IMR-90 (cell line): Measurements from ENCODE around the gene TSHZ3. TPM values are rescaled to one million over a fixed set of nuclear protein-coding genes. Genes with fewer than 3 reads are reported as not detected.

Source experiments
- ATAC-seq: fragments of 200-7000 bp; cut with Tn5 transposase; 2 replicates; pipeline ENCODE4 v1.9.1; 2020; ENCODE audit warnings: low read depth, mild to moderate bottlenecking, moderate library complexity
- BruUV-seq: library from RNA; stranded (reverse); fragments of 400-500 nt; replicated peaks from 2 replicates; lab custom pipeline; 2021; lab: Mats Ljungman, UMichigan
- CTCF ChIA-PET: fragments of 300-600 bp; formaldehyde crosslinking; extraction: SDS; loops from one replicate; lab custom pipeline; 2021; ENCODE audit warnings: antibody characterized with exemption; lab: Yijun Ruan, JAX
- POLR2A ChIA-PET: fragments of 300-600 bp; sonication (Branson Sonifier 250); formaldehyde crosslinking; loops from one replicate; lab custom pipeline; 2022; ENCODE audit warnings: antibody characterized with exemption; ENCODE audit not compliant: unreplicated experiment; lab: Charles Lee
- DNase-seq: peaks from one replicate; pipeline ENCODE4 v3.0.0; 2013
- H2AFZ ChIP-seq: replicated peaks from 2 replicates; pipeline ENCODE3; 2013; ENCODE audit warnings: low read length, mild to moderate bottlenecking; ENCODE audit not compliant: poor library complexity
- H2AK5ac ChIP-seq: 2 replicates; pipeline ENCODE4 v1.6.1; 2013; ENCODE audit warnings: low read depth, low read length, inconsistent platforms
- H2AK9ac ChIP-seq: replicated peaks from 2 replicates; pipeline ENCODE3; 2013; ENCODE audit warnings: mild to moderate bottlenecking, low read depth, low read length, moderate library complexity; ENCODE audit not compliant: poor library complexity
- H2BK120ac ChIP-seq: 2 replicates; pipeline ENCODE4 v1.6.1; 2013; ENCODE audit warnings: low read depth, low read length, inconsistent platforms
- H2BK15ac ChIP-seq: 3 replicates; pipeline ENCODE4 v1.6.1; 2013; ENCODE audit warnings: low read depth, low read length, inconsistent platforms
- H2BK20ac ChIP-seq: 2 replicates; pipeline ENCODE4 v1.6.1; 2013; ENCODE audit warnings: low read depth, mild to moderate bottlenecking, inconsistent platforms, low read length, moderate library complexity
- H2BK5ac ChIP-seq: 2 replicates; pipeline ENCODE4 v1.6.1; 2013; ENCODE audit warnings: mild to moderate bottlenecking, low read depth, low read length, inconsistent platforms; ENCODE audit not compliant: poor library complexity, severe bottlenecking
- H3K14ac ChIP-seq: replicated peaks from 2 replicates; pipeline ENCODE4 v1.6.1; 2013; ENCODE audit warnings: low read depth, low read length, inconsistent platforms
- H3K18ac ChIP-seq: 2 replicates; pipeline ENCODE4 v1.6.1; 2013; ENCODE audit warnings: low read depth, low read length, control low read depth
- H3K23ac ChIP-seq: 2 replicates; pipeline ENCODE4 v1.6.1; 2013; ENCODE audit warnings: low read depth, low read length, inconsistent platforms
- H3K27ac ChIP-seq: 2 replicates; pipeline ENCODE4 v1.5.1; 2013; ENCODE audit warnings: mild to moderate bottlenecking, control low read depth, low read length; ENCODE audit not compliant: insufficient read depth
- H3K27me3 ChIP-seq: 2 replicates; pipeline ENCODE4 v1.6.1; 2013; ENCODE audit warnings: low read length; ENCODE audit not compliant: control insufficient read depth, insufficient read depth
- H3K36me3 ChIP-seq: 2 replicates; pipeline ENCODE4 v1.6.1; 2013; ENCODE audit warnings: low read length, mixed read lengths; ENCODE audit not compliant: control insufficient read depth, insufficient read depth
- H3K4ac ChIP-seq: 2 replicates; pipeline ENCODE4 v1.6.1; 2013; ENCODE audit warnings: low read depth, low read length, inconsistent platforms
- H3K4me1 ChIP-seq: 2 replicates; pipeline ENCODE4 v1.6.1; 2013; ENCODE audit warnings: low read length, mixed read lengths; ENCODE audit not compliant: control insufficient read depth, insufficient read depth
- H3K4me2 ChIP-seq: 2 replicates; pipeline ENCODE4 v1.6.1; 2013; ENCODE audit warnings: low read depth, mild to moderate bottlenecking, control low read depth, low read length, moderate library complexity
- H3K4me3 ChIP-seq: 2 replicates; pipeline ENCODE4 v1.5.1; 2013; ENCODE audit warnings: low read depth, mild to moderate bottlenecking, control low read depth, low read length, moderate library complexity; ENCODE audit not compliant: insufficient read depth
- H3K56ac ChIP-seq: 2 replicates; pipeline ENCODE4 v1.6.1; 2013; ENCODE audit warnings: low read length, inconsistent platforms; ENCODE audit not compliant: insufficient read depth; ENCODE audit errors: extremely low read depth
- H3K79me1 ChIP-seq, 2 experiments: 2 replicates each; pipeline ENCODE4 v1.6.1; 2013; ENCODE audit warnings: low read length in 2 of 2, inconsistent platforms in 1 of 2, low read depth in 1 of 2
- H3K9ac ChIP-seq: 2 replicates; pipeline ENCODE4 v1.6.1; 2013; ENCODE audit warnings: low read depth, low read length, control low read depth
- H3K9me1 ChIP-seq: 2 replicates; pipeline ENCODE4 v1.6.1; 2013; ENCODE audit warnings: low read length, inconsistent platforms; ENCODE audit not compliant: insufficient read depth
- H3K9me3 ChIP-seq: 2 replicates; pipeline ENCODE4 v1.6.1; 2013; ENCODE audit warnings: low read length; ENCODE audit not compliant: control insufficient read depth, insufficient read depth
- H4K20me1 ChIP-seq: 2 replicates; pipeline ENCODE4 v1.6.1; 2013; ENCODE audit warnings: low read length, inconsistent platforms; ENCODE audit not compliant: insufficient read depth
- H4K5ac ChIP-seq: 2 replicates; pipeline ENCODE4 v1.6.1; 2013; ENCODE audit warnings: mild to moderate bottlenecking, low read depth, low read length, control low read depth
- H4K8ac ChIP-seq, 2 experiments: 2 replicates each; pipeline ENCODE4 v1.6.1; 2013; ENCODE audit warnings: low read depth in 2 of 2, low read length in 2 of 2, control low read depth in 1 of 2, inconsistent platforms in 1 of 2
- H4K91ac ChIP-seq: 2 replicates; pipeline ENCODE4 v1.6.1; 2013; ENCODE audit warnings: low read depth, low read length, inconsistent platforms; ENCODE audit not compliant: insufficient read depth
- BHLHE40 ChIP-seq: fragments of 150-350 bp; IDR thresholded peaks from 2 replicates; pipeline ENCODE4 v1.6.1; 2016; ENCODE audit warnings: mild to moderate bottlenecking, low read depth, low read length
- CEBPB ChIP-seq: IDR thresholded peaks from 2 replicates; pipeline ENCODE4 v1.6.1; 2012; ENCODE audit warnings: low read depth, low read length, improper control_type of control experiment
- CHD1 ChIP-seq: IDR thresholded peaks from 2 replicates; pipeline ENCODE4 v1.6.1; 2012; ENCODE audit warnings: low read depth, low read length, improper control_type of control experiment
- ELK1 ChIP-seq: fragments of 150-350 bp; IDR thresholded peaks from 2 replicates; pipeline ENCODE4 v1.6.1; 2016; ENCODE audit warnings: low read depth, mild to moderate bottlenecking, low read length, moderate library complexity, borderline replicate concordance
- FOS ChIP-seq: fragments of 150-350 bp; IDR thresholded peaks from 2 replicates; pipeline ENCODE4 v1.6.1; 2016; ENCODE audit warnings: low read depth, low read length
- MAFK ChIP-seq: IDR thresholded peaks from 2 replicates; pipeline ENCODE4 v1.6.1; 2012; ENCODE audit warnings: low read depth, low read length, improper control_type of control experiment
- MAZ ChIP-seq: IDR thresholded peaks from 2 replicates; pipeline ENCODE4 v1.6.1; 2012; ENCODE audit warnings: low read depth, mild to moderate bottlenecking, low read length, improper control_type of control experiment, moderate library complexity, borderline replicate concordance
- MXI1 ChIP-seq: IDR thresholded peaks from 2 replicates; pipeline ENCODE4 v1.6.1; 2012; ENCODE audit warnings: low read depth, mild to moderate bottlenecking, low read length, moderate library complexity, borderline replicate concordance
- NFE2L2 ChIP-seq: fragments of 150-350 bp; IDR thresholded peaks from 2 replicates; pipeline ENCODE4 v1.6.1; 2016; ENCODE audit warnings: low read depth, mild to moderate bottlenecking, low read length
- POLR2A ChIP-seq: IDR thresholded peaks from 2 replicates; pipeline ENCODE4 v1.6.1; 2012; ENCODE audit warnings: mild to moderate bottlenecking, low read depth, low read length
- RAD21 ChIP-seq: IDR thresholded peaks from 2 replicates; pipeline ENCODE4 v1.6.1; 2012; ENCODE audit warnings: low read length, improper control_type of control experiment
- RCOR1 ChIP-seq: IDR thresholded peaks from 2 replicates; pipeline ENCODE4 v1.6.1; 2012; ENCODE audit warnings: mild to moderate bottlenecking, low read length, improper control_type of control experiment; ENCODE audit not compliant: insufficient replicate concordance
- SMC3 ChIP-seq: fragments of 150-350 bp; IDR thresholded peaks from 2 replicates; pipeline ENCODE4 v1.6.1; 2016; ENCODE audit warnings: low read depth, mild to moderate bottlenecking, antibody characterized with exemption, low read length, moderate library complexity
- WGBS, 2 experiments: methylation state at CpG; one replicate each; pipeline versions ENCODE4 v1.1.5 to v1.1.7; 2013; ENCODE audit warnings: missing lambda C conversion rate in 2 of 2; ENCODE audit not compliant: insufficient read length in 1 of 2; ENCODE audit errors: extremely low coverage in 2 of 2; 5-methylcytosine and 5-hydroxymethylcytosine counted together
- dilution Hi-C: fragments of 300-500 bp; cut with HindIII; formaldehyde crosslinking; loops from one replicate; pipeline ENCODE4 v1.14.3; 2018; ENCODE audit warnings: low sequenced_read_pairs; ENCODE audit not compliant: unreplicated experiment
- in situ Hi-C: fragments of 300-500 bp; cut with MboI; formaldehyde crosslinking; loops from 3 replicates; pipeline ENCODE4 v1.14.3; 2019; ENCODE audit warnings: low sequenced_read_pairs, inconsistent platforms, mixed read lengths
- intact Hi-C: fragments of 100-400 bp; cut with micrococcal nuclease; formaldehyde crosslinking; loops from 2 replicates; pipeline ENCODE4 v1.10.0; 2022
- polyA plus RNA-seq, 3 experiments: library from polyadenylated mRNA; depleted of rRNA; stranded (reverse); fragments of >200 nt; gene quantifications; 2 replicates each; pipeline ENCODE4 v1.2.3, GENCODE V29; 2012; ENCODE audit warnings: low replicate concordance in 1 of 3
- total RNA-seq: library from RNA; depleted of rRNA; stranded (reverse); fragments of >200 nt; gene quantifications from 2 replicates; pipeline ENCODE4 v1.2.3, GENCODE V29; 2012
- TF ChIP-seq, protein P1 (sequence below): fragments of 150-350 bp; IDR thresholded peaks from 2 replicates; pipeline ENCODE4 v1.6.1; 2017; ENCODE audit warnings: mild to moderate bottlenecking, antibody characterized with exemption, low read length, low read depth

Gene TSHZ3
- total and polyA plus RNA-seq, 2 of the 4 experiments (the other 2 are of a cell fraction), result 8.1 to 13.0 TPM

- Histone ChIP-seq H2BK15ac (no peak overlapping the region), H4K5ac (0 out of 2 replicates have a peak overlapping the region, but pooled peaks have one; percentile 26), H3K23ac (no peak overlapping the region), H4K91ac (no peak overlapping the region), H3K9me3 (no peaks in the 10 kb centered on the region), H3K9ac (peak overlapping the region; percentile 84), H3K79me1 (peaks cover 27 to 55% of the 10 kb centered on the region in 2 experiments), H4K8ac (peak overlapping the region; percentile 38 to 54; a peak in 2 of 4 replicates), H3K27me3 (no peaks in the 10 kb centered on the region), H3K27ac (peak overlapping the region; percentile 93), H2BK120ac (0 out of 2 replicates have a peak overlapping the region, but pooled peaks have one; percentile 53), H3K4me3 (peak overlapping the region; percentile 93), H3K18ac (peak overlapping the region; percentile 78), H3K4me1 (peaks cover 9% of the 10 kb centered on the region), H2AK5ac (no peak overlapping the region), H3K4ac (peak overlapping the region; percentile 70), H2AK9ac (peak overlapping the region; percentile 85), H2BK5ac (peak overlapping the region; percentile 91), H3K56ac (peak overlapping the region; percentile 90; the same call in 1 of the 2 replicates), H3K36me3 (peaks cover 2% of the 10 kb centered on the region), H4K20me1 (peaks cover 30% of the 10 kb centered on the region), H3K4me2 (peak overlapping the region; percentile 95), H2AFZ (peak overlapping the region; percentile 91), H2BK20ac (no peak overlapping the region), H3K9me1 (peaks cover 8% of the 10 kb centered on the region), H3K14ac (peak overlapping the region; percentile 50)
- CTCF ChIA-PET, result interaction anchor here (0.7 kb wide), 1 partner anchor 70 kb away, joined by 3 read pairs; no protein-coding TSS in a partner anchor
- WGBS, 2 experiments, result 0% methylated on average over 25 of the region's 63 CpGs; no CpG with 5 or more reads in 1 of the 2 experiments
- dilution Hi-C loops, result no loop called here
- DNase-seq (peak; percentile 56), ATAC-seq (peak; percentile 19)
- no TSS peak for BruUV-seq
- POLR2A ChIA-PET, result interaction anchor here (0.7 kb wide), 1 partner anchor 10 kb away, joined by 5 read pairs; no protein-coding TSS in a partner anchor
- TF ChIP-seq POLR2A (0 out of 2 replicates have a peak, but pooled peaks have one; percentile 8), CEBPB (no peak), MXI1 (no peak), NFE2L2 (no peak), BHLHE40 (no peak), RCOR1 (no peak), SMC3 (no peak), ELK1 (no peak), RAD21 (no peak), CHD1 (no peak), MAFK (no peak), MAZ (peak; percentile 52; the same call in 1 of the 2 replicates), FOS (no peak)
- TF ChIP-seq, protein P1, sequence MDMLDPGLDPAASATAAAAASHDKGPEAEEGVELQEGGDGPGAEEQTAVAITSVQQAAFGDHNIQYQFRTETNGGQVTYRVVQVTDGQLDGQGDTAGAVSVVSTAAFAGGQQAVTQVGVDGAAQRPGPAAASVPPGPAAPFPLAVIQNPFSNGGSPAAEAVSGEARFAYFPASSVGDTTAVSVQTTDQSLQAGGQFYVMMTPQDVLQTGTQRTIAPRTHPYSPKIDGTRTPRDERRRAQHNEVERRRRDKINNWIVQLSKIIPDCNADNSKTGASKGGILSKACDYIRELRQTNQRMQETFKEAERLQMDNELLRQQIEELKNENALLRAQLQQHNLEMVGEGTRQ, result no peak
- in situ Hi-C loops, result no loop called here
- intact Hi-C loops, result loop anchor here (2.0 to 5.0 kb wide), 5 partner anchors 58 to 668 kb away; no protein-coding TSS in a partner anchor
These were observed 1.4 kb upstream of the TSHZ3 start for GRCh38 chr19:31350693-31351055.
